OCI-LY3 (cell line): ENCODE data around the gene TMPRSS2.

Experiments
- H2AFZ ChIP-seq: fragments of 200-600, 300-600 bp; shearing (Covaris generic); 2 replicates; pipeline ENCODE4 v1.6.0; 2014; ENCODE audit warnings: antibody characterized with exemption, low read depth, low read length
- H3K27ac ChIP-seq: fragments of 200-600, 300-600 bp; sonication (generic); 2 replicates; pipeline ENCODE4 v1.5.1; 2014; ENCODE audit warnings: mild to moderate bottlenecking, low read length, moderate library complexity, mixed read lengths
- H3K27me3 ChIP-seq: fragments of 200-600, 300-600 bp; sonication (generic); 2 replicates; pipeline ENCODE4 v1.6.1; 2014; ENCODE audit warnings: low read depth, low read length, mixed read lengths
- H3K36me3 ChIP-seq: fragments of 200-600, 300-600 bp; sonication (generic); replicated peaks from 2 replicates; pipeline ENCODE3; 2014; ENCODE audit warnings: low read depth, low read length, mixed read lengths
- H3K4me1 ChIP-seq: fragments of 300-600, 200-600 bp; sonication (generic); 2 replicates; pipeline ENCODE4 v1.6.1; 2014; ENCODE audit warnings: low read length, mixed read lengths
- H3K4me2 ChIP-seq: fragments of 200-600, 300-600 bp; sonication (generic); 2 replicates; pipeline ENCODE4 v1.6.1; 2014; ENCODE audit warnings: low read length, mixed read lengths
- H3K4me3 ChIP-seq: fragments of 300-600, 200-600 bp; sonication (generic); 2 replicates; pipeline ENCODE4 v1.5.1; 2014; ENCODE audit warnings: antibody characterized with exemption, mild to moderate bottlenecking, low read length, moderate library complexity
- H3K79me2 ChIP-seq: fragments of 300-600, 200-600 bp; shearing (Covaris generic); 2 replicates; pipeline ENCODE4 v1.6.1; 2014; ENCODE audit warnings: mild to moderate bottlenecking, low read length, mixed read lengths
- H3K9ac ChIP-seq: fragments of 300-600, 200-600 bp; shearing (Covaris generic); 2 replicates; pipeline ENCODE4 v1.6.0; 2014; ENCODE audit warnings: mild to moderate bottlenecking, low read length, moderate library complexity
- H3K9me3 ChIP-seq: fragments of 200-600, 300-600 bp; shearing (Covaris generic); 2 replicates; pipeline ENCODE4 v1.6.1; 2014; ENCODE audit warnings: low read length, mixed read lengths; ENCODE audit not compliant: insufficient read depth
- H4K20me1 ChIP-seq: fragments of 200-600, 300-600 bp; sonication (generic); 2 replicates; pipeline ENCODE4 v1.6.1; 2016; ENCODE audit warnings: low read length, mixed read lengths; ENCODE audit not compliant: insufficient read depth
- CTCF ChIP-seq: fragments of 200-600, 300-600 bp; sonication (generic); IDR thresholded peaks from 2 replicates; pipeline ENCODE4 v1.5.1; 2014; ENCODE audit warnings: antibody characterized with exemption, low read length, low read depth
- EZH2phosphoT487 ChIP-seq: fragments of 200-600 bp; shearing (Covaris generic); IDR thresholded peaks from 2 replicates; pipeline ENCODE4 v1.6.1; 2018; ENCODE audit warnings: antibody characterized with exemption, mixed run types, low read depth

TMPRSS2 gene

GRCh38 chr21:41509733-41510132 lies 1.8 kb upstream of the TMPRSS2 start:
- Histone ChIP-seq H3K27me3 (no peaks in the 10 kb centered on the region), H3K4me2 (no peak overlapping the region), H3K79me2 (no peaks in the 10 kb centered on the region), H3K36me3 (no peaks in the 10 kb centered on the region), H3K4me3 (no peak overlapping the region), H3K9me3 (no peaks in the 10 kb centered on the region), H2AFZ (no peak overlapping the region), H3K4me1 (no peaks in the 10 kb centered on the region), H3K27ac (no peak overlapping the region), H3K9ac (no peak overlapping the region), H4K20me1 (no peaks in the 10 kb centered on the region)
- TF ChIP-seq EZH2phosphoT487 (no peak), CTCF (no peak)

GRCh38 chr21:41509145-41509496 lies 1.2 kb upstream of the TMPRSS2 start:
- no peaks in the 10 kb centered on the region for H3K36me3 ChIP-seq
- no peaks in the 10 kb centered on the region for H3K9me3 ChIP-seq
- no peaks in the 10 kb centered on the region for H3K79me2 ChIP-seq
- no peaks in the 10 kb centered on the region for H4K20me1 ChIP-seq
- H2AFZ ChIP-seq: no peak overlapping the region
- no peak overlapping the region for H3K4me2 ChIP-seq
- no peak overlapping the region for H3K9ac ChIP-seq
- H3K27me3 ChIP-seq: no peaks in the 10 kb centered on the region
- TF ChIP-seq EZH2phosphoT487 (no peak), CTCF (no peak)
- H3K4me3 ChIP-seq: no peak overlapping the region
- no peak overlapping the region for H3K27ac ChIP-seq
- no peaks in the 10 kb centered on the region for H3K4me1 ChIP-seq

- Histone ChIP-seq H3K4me3 (no peak overlapping the region), H3K4me1 (no peaks in the 10 kb centered on the region), H3K27me3 (no peaks in the 10 kb centered on the region), H3K27ac (no peak overlapping the region), H3K9ac (no peak overlapping the region), H4K20me1 (no peaks in the 10 kb centered on the region), H3K9me3 (no peaks in the 10 kb centered on the region), H3K4me2 (no peak overlapping the region), H2AFZ (no peak overlapping the region), H3K79me2 (no peaks in the 10 kb centered on the region), H3K36me3 (no peaks in the 10 kb centered on the region)
- TF ChIP-seq EZH2phosphoT487: no peak
- no peak for TF ChIP-seq CTCF
Observed at GRCh38 chr21:41508415-41509144, 622 bp upstream of the TMPRSS2 start.

- H4K20me1 ChIP-seq: no peaks in the 10 kb centered on the region
- H2AFZ ChIP-seq: no peak overlapping the region
- H3K4me1 ChIP-seq: no peaks in the 10 kb centered on the region
- no peak overlapping the region for H3K4me2 ChIP-seq
- H3K79me2 ChIP-seq: no peaks in the 10 kb centered on the region
- H3K36me3 ChIP-seq: no peaks in the 10 kb centered on the region
- no peak overlapping the region for H3K27ac ChIP-seq
- TF ChIP-seq CTCF: no peak
- no peak for TF ChIP-seq EZH2phosphoT487
- H3K4me3 ChIP-seq: no peak overlapping the region
- no peaks in the 10 kb centered on the region for H3K27me3 ChIP-seq
- no peak overlapping the region for H3K9ac ChIP-seq
- H3K9me3 ChIP-seq: no peaks in the 10 kb centered on the region
Observed at GRCh38 chr21:41506611-41507520, 1.1 kb downstream of the TMPRSS2 start.
